Dermis microvascular lymphatic vessel endothelial cell (primary cell): Measurements from ENCODE around the gene SNCB. TPM values are rescaled to one million over a fixed set of nuclear protein-coding genes. Genes with fewer than 3 reads are reported as not detected.
A peak's percentile ranks its signal among the peaks of the same experiment; 100 is the strongest.

ENCODE experiments used
- DNase-seq, 2 donors: peaks; one replicate each; pipeline versions ENCODE4 v3.0.0 to v3.0.0-alpha.2; 2010; ENCODE audit warnings: low read depth in 2 of 2
- total RNA-seq: library from RNA; depleted of rRNA; stranded (reverse); fragments of >200 nt; gene quantifications from 2 replicates; pipeline ENCODE4 v1.2.1, GENCODE V29; 2014

Gene SNCB
- total RNA-seq, 1 donor from 2014 or later, result 1.2 TPM

DNA sequence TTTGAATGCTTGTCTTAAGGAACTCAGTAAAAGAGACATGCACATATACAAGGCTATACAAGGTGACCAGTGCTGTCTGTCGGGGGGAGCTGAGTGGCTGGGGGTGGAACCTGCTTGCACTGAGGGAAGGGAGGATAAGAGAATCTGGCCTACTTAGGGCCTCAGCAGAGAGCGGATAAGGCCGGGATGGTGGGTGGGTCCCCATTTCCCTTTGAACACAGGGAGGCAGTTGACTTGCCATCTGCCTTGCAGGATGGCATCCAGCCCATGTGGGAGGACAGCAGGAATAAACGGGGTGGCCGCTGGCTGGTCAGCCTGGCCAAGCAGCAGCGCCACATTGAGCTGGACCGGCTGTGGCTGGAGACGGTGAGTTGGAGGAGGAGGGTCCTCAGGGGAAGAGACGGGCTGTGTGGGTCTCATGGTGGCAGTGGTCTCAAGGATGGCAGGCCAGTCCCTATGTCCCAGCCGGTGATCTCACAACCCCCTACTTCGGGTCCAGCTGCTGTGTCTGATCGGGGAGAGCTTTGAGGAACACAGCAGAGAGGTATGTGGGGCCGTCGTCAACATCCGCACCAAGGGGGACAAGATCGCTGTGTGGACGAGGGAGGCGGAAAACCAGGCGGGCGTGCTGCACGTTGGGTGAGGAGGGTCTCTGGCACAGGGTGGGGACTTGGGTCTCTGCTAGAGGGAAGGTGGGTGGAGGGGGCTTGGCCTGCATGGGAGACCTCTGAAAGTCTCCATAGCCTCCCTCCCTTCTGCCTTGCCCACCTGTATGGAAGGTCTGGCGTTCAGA lies 14.7 kb upstream of the SNCB start:
- no peak for DNase-seq

GRCh38 chr5:176644294-176644693 lies 14.0 kb upstream of the SNCB start:
- no peak for DNase-seq

GRCh38 chr5:176643491-176644219 lies 13.3 kb upstream of the SNCB start:
- no peak for DNase-seq

- DNase-seq, result no peak
Observed at GRCh38 chr5:176642675-176643490, 12.5 kb upstream of the SNCB start.

DNA sequence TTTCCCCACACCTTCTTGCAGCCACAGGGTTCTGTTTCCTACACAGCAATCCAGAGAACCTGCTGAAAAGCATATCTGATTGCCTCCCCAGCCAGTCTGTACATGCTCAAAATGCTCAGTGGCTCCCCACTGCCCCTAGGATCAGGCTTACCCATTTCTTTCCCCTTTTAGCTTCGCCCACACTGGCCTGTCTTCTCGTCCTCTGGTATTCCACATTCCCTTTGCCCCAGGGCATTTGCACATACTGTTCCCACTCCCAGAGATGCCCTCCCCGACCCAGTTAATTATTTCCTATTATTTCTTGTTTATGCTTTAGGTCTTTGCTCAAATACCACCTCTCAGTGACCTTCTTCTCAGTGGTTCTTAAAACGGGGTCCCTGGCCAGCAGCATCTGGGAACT lies 10.3 kb upstream of the SNCB start:
- no peak for DNase-seq

DNA sequence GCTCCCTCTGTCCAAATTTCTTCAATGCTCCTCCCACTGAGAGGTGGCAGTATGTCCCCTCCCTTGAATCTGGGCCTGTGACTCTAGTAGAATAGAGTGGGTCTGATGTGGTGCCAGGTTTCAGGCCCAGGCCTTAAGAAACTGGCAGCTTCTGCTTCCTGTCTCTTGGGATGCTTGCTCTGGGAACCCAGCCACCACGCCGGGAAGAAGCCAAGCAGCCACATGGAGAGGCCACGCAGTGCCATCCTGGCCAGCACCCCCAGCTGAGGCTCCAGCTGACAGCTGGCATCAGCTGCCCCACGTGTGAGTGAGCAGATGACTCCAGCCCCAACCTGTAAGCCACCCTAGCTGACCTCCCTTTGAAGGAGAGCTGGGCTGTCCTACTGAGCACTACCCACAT lies 9.6 kb upstream of the SNCB start:
- DNase-seq, result no peak

DNA sequence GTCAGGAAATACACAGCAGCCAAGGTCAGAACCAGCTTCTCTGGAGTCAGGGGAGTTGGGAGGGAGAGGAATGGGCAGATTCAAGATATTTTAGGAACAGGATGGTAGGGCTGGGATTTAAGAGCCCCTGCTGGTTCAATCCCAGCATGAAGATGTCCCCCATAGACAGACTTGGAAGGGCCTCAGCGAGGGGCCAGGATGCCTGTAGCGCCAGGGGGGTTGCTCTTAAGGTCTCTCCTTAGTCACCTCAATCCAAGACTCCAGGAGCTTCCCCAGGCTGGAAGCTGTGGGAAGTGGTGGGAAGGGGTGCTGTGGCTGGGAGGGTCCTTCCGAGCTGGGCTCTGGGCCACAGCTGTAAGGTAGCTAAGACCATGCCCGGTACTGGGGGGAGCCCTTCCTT lies 8.9 kb upstream of the SNCB start:
- DNase-seq, result no peak

DNA sequence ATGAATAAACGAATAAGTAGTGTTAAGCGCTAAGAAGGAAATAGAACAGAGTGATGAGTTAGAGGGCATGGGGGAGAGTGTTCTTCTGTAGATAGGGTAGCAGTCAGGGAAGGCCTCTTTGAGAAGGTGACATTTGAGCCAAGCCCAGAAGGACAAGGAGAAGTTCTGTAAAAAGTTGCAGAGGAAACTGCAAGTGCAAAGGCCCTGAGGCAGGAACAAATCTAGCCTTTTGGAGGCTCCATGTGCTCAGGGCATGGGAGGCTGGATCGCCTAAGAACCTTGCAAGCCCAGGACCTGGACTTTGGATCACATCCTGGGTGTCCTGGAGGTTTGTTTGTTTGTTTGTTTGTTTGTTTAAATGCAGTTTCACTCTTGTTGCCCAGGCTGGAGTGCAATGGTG lies 8.1 kb upstream of the SNCB start:
- DNase-seq, result no peak

- DNase-seq, result no peak
Observed at GRCh38 chr5:176637556-176637955, 7.2 kb upstream of the SNCB start.

- DNase-seq, result no peak
Observed at GRCh38 chr5:176636426-176636825, 6.1 kb upstream of the SNCB start.

GRCh38 chr5:176633598-176633997 lies 3.3 kb upstream of the SNCB start:
- DNase-seq, result no peak

GRCh38 chr5:176632745-176633144 lies 2.4 kb upstream of the SNCB start:
- no peak for DNase-seq

DNA sequence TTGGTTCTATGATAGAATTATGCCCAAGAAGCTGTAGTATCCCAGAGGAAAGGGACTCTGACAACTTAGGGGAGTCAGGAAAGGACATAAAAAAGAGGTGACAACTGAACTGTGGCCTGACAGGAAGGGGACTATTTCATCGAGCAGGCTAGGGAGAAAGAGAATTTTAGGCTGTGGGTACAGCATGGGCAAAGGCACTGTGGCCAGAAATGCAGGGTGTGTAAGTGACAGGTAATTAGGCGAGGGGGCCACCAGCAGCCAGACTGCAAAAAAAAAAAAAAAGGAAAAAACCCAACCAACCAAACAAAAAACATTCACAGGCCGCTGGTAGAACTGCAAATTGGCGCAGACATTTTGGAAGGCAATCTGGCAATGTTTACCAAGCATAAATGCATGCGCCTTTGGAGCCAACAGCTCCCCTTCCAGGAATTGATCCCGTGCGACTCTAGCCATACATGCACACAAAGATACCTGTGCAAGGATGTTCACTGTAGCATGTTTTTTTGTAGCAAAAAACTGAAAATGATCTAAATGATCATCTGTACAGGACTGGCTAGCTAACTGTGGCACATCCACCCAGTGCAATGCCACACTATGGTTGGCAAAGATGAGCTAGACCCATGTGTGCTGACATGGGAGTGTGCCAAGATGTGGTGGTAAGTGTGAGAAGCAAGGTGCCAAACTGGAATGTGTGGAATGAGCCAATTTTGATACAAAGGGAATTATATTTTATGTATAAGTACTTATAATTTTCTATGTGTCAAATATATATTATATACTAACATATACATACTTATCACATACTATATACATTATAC lies 1.3 kb upstream of the SNCB start:
- no peak for DNase-seq

DNA sequence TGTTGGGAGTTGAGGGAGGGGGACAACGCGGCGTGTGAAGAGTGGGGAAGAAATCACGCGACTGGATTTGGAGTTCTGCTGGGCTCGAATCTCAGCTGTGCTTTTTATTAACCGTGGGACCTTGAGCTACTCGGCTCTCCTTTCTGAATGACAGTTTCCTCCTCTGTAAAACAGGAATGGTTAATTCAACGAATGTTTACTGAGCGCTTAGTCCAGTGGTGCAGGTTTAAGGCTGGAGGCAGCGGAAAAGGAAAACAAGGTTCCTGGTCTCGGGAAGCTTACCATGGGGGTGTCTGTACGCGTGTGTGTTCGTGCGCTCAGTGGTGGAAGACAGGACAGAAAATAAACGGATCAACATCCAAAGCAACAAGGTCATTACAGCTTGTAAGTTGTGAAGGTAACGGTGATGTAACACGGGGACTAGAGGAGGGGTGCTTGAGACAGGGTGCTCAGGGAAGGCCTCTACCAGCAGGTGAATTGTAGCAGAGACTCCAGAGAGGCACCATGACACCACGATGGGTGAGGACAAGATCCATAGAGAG lies 418 bp upstream of the SNCB start:
- no peak for DNase-seq

- no peak for DNase-seq
Observed at GRCh38 chr5:176629317-176629852, 949 bp downstream of the SNCB start.

- DNase-seq, result peak; percentile 57 to 69
Observed at GRCh38 chr5:176628406-176629228, 1.7 kb downstream of the SNCB start.

DNA sequence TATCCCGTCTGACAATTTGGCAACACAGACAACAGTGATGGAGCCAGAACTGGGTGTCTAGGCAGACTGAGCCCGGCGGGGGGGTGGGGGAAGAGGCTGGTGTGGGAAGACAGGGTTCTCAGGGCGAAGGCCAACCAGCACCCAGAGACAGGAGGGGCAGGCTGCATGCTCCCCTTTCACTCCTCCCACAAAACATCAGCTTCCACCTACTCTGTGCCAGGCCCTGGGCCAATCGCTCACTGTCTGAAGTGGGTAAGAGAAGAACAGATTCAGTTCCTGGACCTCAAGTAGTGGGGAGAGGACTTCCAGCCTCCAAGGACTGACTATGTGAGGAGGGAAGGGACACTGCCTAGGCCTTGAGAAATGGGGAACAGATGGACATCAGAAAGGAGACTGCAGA lies 2.8 kb downstream of the SNCB start:
- DNase-seq, result no peak

DNA sequence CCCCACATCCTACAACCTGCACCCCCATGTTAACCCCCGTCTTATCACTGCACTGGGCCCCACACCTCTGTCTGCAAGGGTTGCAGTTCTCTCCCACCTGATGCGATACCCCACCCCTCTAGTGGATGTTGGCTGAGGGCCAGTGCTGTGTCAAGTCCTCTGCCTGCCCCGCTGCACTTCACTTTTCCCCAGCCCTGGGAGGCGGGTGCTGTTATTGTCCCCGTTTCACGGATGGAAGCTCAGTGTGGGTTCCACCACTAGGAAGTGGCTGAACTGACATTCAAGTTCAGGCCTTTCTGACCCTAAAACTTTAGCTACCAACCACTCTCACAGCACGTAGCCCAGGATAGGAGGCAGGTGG lies 3.5 kb downstream of the SNCB start:
- DNase-seq, result no peak

- no peak for DNase-seq
Observed at GRCh38 chr5:176625966-176626875, 4.1 kb downstream of the SNCB start.
